CD4-positive, alpha-beta T cell treated with Interleukin-15 for 4 hours (primary cell): ENCODE measurements around the gene CD96.
"Not testable (repeated sequence)": the region's sequence is repeated elsewhere in the genome, so short reads cannot be mapped to it uniquely, and the experiment has no call there.

Source experiments
- DNase-seq: peaks from one replicate; pipeline ENCODE4 v3.0.0-alpha.2; 2020; ENCODE audit warnings: low spot score

The CD96 gene

DNA sequence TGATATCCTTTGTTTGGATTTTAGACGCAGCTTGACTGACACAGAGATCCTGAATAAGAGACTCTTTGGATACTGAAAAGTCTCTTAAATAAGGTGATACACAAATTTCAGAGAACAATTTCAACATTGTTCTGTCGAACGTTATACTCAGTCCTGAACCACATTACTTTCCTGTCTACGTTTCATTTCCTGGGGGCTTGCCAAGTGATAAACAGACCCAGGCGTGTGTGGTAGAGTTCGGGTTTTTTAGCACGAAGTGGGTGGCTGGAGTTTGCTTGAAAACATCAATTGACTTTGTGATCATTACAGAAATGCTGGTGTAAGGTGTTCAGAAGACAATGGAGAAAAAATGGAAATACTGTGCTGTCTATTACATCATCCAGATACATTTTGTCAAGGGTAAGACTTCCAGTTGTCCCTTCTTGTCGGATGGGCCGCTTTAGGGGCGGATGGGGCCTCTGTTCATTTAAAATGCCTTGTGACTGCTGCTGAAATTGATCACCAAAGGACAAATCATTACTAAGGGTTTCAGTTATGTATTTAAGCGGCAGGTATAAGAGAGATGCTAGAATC is at the start of gene CD96:
TSS of gene CD96 (plus strand) at position 287 of the 573 bp plus-strand sequence. CDS start at position 339, 52 bp downstream.
- peak; percentile 86 for DNase-seq

DNA sequence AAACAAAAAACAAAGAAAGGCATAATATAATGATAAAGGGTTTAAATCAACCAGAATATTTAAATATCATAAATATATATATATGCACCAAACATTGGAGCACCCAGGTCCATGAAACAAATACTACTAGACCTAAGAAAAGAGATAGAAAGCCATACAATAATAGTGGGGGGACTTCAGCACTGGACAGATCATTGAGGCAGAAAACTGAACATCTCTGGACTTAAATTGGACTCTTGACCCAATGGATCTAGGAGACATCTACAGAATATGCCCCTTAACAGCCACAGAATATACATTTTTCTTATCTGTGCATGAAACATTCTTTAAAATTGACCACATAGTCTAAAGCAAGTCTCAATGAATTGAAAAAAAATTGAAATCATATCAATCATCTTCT is 48.7 kb upstream of the CD96 start:
- DNase-seq, result no peak

DNA sequence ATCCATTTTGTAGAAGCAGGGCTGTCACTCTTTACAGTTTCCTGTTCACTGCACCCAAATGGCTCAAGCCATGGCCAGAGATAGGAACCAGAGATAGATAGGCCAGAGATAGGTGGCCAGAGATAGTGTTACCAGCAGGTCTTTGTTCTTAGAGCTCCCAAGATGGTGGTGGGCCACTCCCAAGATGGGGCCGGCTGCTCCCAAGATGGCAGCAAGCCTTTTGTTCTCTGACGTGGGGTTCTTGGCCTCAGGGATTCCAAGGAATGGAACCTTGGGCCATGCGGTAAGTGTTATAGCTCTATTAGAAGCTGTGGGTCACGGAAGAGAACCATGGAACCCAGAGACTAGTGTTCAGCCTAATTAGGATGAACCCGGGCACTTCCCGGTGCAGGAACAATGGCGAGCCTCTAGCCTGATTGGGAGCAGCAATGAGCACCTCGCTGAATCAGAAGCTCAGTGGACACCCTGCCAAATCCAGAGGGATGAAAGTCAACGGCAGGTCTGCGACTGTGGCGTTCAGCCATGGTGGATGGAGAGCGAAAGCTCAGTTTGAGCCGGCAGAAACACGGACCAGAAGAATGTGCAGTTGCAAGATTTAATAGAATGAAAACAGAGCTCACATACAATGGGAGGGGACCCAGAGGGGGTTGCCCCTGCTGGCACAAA is 45.0 kb upstream of the CD96 start:
- no peak for DNase-seq

DNA sequence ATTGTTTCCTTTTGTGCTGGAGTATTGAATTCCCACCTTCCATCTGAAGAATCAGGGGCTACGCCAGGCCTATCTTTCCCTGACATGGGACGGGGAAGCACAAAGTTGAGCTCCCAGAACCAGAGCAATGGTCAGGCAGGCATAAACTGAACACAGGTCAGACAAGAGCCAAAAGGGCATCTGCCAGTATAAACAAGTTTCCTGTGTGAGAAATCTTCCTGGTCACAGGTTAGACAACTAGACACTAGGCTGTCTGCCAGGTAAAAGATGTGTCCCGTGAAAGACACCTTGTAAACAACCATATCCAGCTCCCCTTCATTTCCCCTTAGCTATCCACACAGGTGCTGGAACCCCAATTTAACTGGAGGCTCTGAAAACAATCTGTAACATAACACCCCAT is 44.0 kb upstream of the CD96 start:
- no peak for DNase-seq

GRCh38 chr3:111506435-111506834 is 35.6 kb upstream of the CD96 start:
- DNase-seq, result no peak

- DNase-seq, result no peak
Observed at GRCh38 chr3:111509308-111509707, 32.7 kb upstream of the CD96 start.

DNA sequence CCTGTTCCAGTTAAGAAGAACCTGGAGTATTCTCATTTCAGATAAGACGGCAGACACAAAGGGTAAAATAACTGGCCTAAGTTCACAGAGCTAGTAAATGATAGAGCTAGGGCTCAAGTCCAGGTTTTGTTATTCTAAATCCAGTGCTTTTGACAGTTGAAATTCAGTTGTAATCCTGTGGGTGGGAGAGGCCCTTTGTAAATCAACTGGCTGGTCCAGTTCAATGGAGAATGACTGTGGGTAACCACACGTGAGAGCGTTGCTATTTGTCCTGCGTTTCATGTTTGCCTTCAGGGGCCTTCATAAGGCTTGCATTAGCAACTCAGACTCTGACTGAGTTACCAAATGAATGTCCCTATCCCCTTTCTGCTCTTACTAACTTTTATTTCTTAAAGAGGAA is 24.2 kb upstream of the CD96 start:
- no peak for DNase-seq

DNA sequence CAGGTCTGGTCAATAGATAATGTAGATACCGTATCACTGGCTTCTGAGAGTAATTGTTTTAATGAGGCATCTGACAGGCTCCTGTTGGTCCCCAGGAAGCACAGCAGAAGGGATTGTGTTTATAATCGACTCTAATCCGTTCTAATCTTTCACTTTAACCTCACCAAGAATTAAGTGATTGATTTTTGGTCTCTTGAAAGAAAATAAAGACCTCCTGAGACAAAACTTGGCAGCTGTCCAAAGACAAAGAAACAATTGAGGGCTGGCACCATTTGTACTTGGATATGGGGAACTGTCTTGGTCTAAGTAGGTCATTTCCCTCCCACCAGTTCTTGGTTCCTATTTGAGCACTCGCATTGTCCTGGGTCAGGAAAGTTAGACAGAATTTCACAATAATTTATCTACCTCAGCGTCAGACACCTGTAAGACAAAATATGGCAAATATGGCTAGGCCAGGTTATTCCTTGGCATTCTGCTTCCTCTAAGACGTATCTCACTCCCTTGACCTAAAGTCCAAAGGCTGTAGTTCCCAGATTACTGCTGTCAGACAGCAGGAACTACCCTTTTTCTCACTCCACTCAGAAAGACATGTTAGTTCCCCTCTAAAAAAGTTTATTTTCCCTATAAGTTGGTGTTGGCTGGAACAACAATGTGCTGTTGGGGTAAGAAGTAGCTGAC is 22.7 kb upstream of the CD96 start:
- no peak for DNase-seq

DNA sequence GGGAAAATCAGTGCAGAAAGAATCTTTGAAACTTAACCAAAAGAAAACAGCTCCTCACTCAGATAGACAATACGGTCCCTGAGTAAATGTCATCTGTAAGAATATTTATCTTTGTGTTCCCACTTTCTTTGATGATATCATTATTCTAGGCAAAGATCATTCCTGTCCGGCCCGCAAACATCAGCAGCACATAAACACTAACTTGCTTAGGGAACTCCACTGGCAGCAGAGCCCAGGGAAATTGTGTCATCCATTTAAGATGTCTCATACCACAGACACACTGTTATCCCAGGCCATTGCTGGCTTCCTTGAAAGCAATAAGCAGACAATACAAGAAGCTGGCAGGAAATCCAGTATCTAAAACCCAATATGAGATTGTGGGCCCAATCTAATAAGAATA is 20.1 kb upstream of the CD96 start:
- no peak for DNase-seq

DNA sequence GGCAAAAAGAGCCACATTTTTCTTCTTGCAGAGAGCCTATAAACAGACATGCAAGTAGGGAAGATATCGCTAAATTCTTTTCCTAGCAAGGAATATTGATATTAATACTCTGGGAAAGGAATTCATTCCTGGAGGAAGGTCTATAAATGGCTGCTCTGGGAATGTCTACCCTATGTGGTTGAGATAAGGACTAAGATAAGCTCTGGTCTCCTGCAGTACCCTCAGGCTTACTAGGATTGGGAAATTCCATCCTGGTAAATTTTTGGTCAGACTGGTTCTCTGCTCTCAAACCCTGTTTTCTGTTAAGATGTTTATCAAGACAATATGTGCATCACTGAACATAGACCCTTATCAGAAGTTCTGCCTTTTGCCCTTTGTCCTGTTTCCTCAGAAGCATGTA is 17.5 kb upstream of the CD96 start:
- DNase-seq, result not testable (repeated sequence)

- no peak for DNase-seq
Observed at GRCh38 chr3:111531446-111531845, 10.6 kb upstream of the CD96 start.

DNA sequence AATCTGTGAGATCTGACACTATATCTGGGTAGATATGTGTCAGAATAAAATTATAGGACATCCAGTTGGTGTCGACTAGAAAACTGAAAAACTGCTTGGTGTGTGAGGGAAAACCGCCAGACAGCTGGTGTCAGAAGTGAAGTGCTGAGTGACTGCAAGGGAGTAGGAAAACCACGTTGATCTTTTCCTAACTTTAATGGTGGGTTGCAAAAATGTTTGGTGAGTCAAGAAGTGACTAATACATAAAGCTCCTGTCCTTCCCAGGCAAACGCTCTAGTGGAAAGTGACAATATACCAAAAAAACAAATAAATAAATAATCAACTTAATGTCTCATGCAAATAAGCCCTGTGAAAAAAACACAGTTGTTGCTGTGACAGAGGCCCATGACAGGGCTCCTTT is 7.3 kb upstream of the CD96 start:
- DNase-seq, result no peak

- DNase-seq, result no peak
Observed at GRCh38 chr3:111538111-111538510, 3.9 kb upstream of the CD96 start.

DNA sequence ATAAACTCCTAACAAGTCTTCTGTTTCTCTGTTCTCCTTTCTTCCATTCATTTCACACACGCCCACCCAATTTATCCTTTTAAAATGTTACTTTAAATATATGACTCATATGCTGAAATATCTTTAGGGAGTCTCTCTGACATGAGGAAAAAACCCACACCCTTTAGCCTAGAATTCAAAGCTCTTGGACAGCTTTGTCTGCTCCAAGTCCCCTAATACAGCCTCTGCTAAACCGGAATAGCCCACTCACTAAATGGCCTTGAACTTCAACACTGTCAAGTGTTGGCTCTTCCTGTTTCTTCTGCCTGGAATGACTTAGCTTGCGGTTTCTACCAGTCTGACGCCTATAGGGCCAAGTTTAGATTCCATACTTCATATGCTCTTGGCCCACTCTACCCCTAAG is 3.3 kb upstream of the CD96 start:
- DNase-seq, result no peak

DNA sequence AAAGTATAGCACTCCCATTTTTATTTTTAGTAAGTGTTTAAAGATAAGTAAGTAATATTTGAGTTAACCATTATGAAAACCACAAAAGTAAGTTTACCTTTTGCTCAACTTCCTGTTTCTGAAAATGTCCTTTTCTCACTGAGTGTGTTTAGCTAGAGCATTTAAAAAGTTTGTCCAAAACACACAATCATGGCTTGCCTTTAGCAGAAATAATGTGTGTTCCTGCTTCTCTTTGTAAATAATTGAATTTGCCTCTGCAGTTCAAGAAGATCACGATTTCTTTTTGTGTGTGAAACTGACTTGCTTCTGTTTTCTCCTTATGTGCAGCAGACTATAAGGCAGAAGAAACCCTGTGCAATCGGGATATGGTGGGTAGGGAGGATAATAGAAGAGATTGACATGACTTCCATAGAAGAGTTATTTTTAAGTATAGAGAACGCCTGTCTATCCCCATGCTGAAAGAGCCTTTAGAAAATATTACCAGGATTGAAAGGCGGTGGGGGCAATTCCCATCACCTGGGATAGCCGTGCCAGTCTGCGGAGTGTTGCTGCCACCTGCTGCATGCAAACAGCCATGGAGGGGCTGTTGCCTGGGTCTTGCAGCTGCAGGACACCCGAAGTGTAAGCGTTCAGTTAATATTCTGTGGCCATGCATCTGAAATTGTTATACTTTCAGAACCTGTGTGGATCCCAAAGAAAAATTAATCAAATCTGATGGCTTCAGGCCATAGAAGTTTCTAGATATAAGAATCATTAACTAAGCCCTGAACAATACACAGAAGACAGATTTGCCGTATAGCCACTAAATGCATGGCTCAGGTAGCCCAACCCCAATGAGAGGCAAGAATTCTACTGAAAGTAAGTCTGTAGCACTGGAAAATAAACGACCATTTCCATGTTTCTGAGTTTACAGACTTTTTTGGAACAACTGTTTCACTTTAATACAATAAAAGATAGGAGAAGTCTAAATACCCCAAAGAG is 2.4 kb upstream of the CD96 start:
- peak; percentile 69 for DNase-seq

GRCh38 chr3:111541391-111541790 is 606 bp upstream of the CD96 start:
- no peak for DNase-seq

GRCh38 chr3:111542611-111543300 is 759 bp downstream of the CD96 start:
- DNase-seq, result no peak

DNA sequence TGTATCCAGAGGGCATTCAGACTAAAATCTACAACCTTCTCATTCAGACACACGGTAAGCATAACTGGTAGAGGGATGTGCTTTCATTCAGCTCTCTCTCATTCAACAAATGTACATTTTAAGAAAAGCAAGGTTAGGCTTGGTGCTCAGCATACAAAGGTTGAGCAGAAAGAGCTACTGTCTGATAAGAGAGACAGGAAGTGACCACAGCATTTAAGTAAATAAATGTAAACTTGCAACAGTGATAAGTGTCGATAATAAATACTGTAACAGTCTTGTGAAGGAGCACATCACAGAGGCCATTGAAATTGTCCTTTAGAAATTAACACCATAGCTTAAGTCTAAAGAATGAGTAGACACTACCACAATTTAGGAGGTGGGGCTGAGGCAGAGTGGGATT is 3.4 kb downstream of the CD96 start:
- DNase-seq, result no peak

DNA sequence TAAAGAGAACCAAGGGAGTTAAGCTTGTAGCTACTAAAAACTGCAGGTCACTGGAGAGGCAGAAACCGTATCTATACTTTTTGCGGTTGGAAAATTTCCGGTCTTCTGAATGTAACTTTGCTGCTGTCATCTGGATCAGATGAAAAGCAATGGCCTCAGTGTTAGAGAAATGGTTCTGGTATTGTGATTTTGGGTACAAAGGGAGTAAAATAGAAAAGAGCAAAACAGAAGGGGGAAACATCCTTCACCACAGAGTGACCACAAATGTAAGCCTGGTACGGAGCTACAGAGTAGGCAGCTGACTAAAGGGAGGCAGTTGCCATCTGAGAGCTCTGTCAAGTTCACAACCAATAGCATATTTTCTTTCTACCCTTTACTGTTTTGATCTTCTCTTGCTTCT is 5.6 kb downstream of the CD96 start:
- DNase-seq, result peak; percentile 55

GRCh38 chr3:111548092-111548491 is 6.1 kb downstream of the CD96 start:
- peak; percentile 35 for DNase-seq

DNA sequence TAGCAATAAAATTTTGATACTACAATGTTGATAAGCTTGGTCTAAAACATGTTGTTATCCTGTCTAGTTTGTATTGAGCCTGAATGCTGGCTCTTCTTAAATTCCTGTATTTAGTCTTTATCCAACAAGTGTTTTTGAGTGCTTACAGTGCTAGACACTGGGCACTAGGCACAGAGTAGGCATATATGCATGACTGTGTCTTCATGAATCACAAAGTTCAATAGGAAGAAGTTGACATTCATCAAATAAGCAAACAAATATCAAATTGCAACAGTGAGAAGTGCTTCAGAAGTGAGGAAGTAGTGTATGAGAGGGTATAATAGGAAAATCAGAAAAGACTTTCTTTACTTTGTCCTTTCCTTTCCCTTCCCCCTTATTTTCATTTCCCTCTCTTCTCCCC is 6.8 kb downstream of the CD96 start:
- no peak for DNase-seq

GRCh38 chr3:111561902-111562301 is 19.9 kb downstream of the CD96 start:
- not testable (repeated sequence) for DNase-seq
